ENCODE data around the gene ATAD1.

DNA sequence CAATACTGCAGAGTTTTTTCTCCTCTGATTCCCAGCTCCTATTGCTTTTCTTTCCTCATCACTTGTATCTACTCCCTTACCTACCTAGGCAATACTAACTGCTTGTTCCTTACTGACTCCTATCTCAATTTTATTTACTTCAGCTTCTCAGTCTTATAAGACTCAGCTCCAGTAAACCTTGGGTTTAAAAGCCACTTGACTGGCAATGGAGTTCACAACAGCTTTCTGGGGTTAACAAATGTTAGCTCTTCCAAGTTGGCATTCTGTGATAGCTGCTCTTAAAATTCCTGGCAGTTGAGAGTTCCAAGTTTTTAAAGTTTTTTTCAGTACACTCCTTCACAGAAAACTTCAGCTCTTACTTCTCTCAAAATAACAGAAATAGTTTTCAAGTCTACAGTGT, 14.2 kb downstream of the ATAD1 start:
- TF ChIP-seq, protein P1, sequence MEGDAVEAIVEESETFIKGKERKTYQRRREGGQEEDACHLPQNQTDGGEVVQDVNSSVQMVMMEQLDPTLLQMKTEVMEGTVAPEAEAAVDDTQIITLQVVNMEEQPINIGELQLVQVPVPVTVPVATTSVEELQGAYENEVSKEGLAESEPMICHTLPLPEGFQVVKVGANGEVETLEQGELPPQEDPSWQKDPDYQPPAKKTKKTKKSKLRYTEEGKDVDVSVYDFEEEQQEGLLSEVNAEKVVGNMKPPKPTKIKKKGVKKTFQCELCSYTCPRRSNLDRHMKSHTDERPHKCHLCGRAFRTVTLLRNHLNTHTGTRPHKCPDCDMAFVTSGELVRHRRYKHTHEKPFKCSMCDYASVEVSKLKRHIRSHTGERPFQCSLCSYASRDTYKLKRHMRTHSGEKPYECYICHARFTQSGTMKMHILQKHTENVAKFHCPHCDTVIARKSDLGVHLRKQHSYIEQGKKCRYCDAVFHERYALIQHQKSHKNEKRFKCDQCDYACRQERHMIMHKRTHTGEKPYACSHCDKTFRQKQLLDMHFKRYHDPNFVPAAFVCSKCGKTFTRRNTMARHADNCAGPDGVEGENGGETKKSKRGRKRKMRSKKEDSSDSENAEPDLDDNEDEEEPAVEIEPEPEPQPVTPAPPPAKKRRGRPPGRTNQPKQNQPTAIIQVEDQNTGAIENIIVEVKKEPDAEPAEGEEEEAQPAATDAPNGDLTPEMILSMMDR (conservative IDR thresholded peaks at IDR 0.05; ENCODE audit: low read length), result no peak
- TF ChIP-seq EZH2phosphoT487 (IDR thresholded peaks at IDR 0.05; ENCODE audit: borderline replicate concordance), result no peak
